IMR-90 (cell line): Measurements from ENCODE around the gene SSU72. TPM values are rescaled to one million over a fixed set of nuclear protein-coding genes. Genes with fewer than 3 reads are reported as not detected.

Source experiments
- ATAC-seq: fragments of 200-7000 bp; cut with Tn5 transposase; 2 replicates; pipeline ENCODE4 v1.9.1; 2020; ENCODE audit warnings: low read depth, mild to moderate bottlenecking, moderate library complexity
- BruUV-seq: library from RNA; stranded (reverse); fragments of 400-500 nt; replicated peaks from 2 replicates; lab custom pipeline; 2021; lab: Mats Ljungman, UMichigan
- CTCF ChIA-PET: fragments of 300-600 bp; formaldehyde crosslinking; extraction: SDS; loops from one replicate; lab custom pipeline; 2021; ENCODE audit warnings: antibody characterized with exemption; lab: Yijun Ruan, JAX
- POLR2A ChIA-PET: fragments of 300-600 bp; sonication (Branson Sonifier 250); formaldehyde crosslinking; loops from one replicate; lab custom pipeline; 2022; ENCODE audit warnings: antibody characterized with exemption; ENCODE audit not compliant: unreplicated experiment; lab: Charles Lee
- DNase-seq: peaks from one replicate; pipeline ENCODE4 v3.0.0; 2013
- H2AFZ ChIP-seq: replicated peaks from 2 replicates; pipeline ENCODE3; 2013; ENCODE audit warnings: low read length, mild to moderate bottlenecking; ENCODE audit not compliant: poor library complexity
- H2AK5ac ChIP-seq: 2 replicates; pipeline ENCODE4 v1.6.1; 2013; ENCODE audit warnings: low read depth, low read length, inconsistent platforms
- H2AK9ac ChIP-seq: replicated peaks from 2 replicates; pipeline ENCODE3; 2013; ENCODE audit warnings: mild to moderate bottlenecking, low read depth, low read length, moderate library complexity; ENCODE audit not compliant: poor library complexity
- H2BK120ac ChIP-seq: 2 replicates; pipeline ENCODE4 v1.6.1; 2013; ENCODE audit warnings: low read depth, low read length, inconsistent platforms
- H2BK15ac ChIP-seq: 3 replicates; pipeline ENCODE4 v1.6.1; 2013; ENCODE audit warnings: low read depth, low read length, inconsistent platforms
- H2BK20ac ChIP-seq: 2 replicates; pipeline ENCODE4 v1.6.1; 2013; ENCODE audit warnings: low read depth, mild to moderate bottlenecking, inconsistent platforms, low read length, moderate library complexity
- H2BK5ac ChIP-seq: 2 replicates; pipeline ENCODE4 v1.6.1; 2013; ENCODE audit warnings: mild to moderate bottlenecking, low read depth, low read length, inconsistent platforms; ENCODE audit not compliant: poor library complexity, severe bottlenecking
- H3K14ac ChIP-seq: replicated peaks from 2 replicates; pipeline ENCODE4 v1.6.1; 2013; ENCODE audit warnings: low read depth, low read length, inconsistent platforms
- H3K18ac ChIP-seq: 2 replicates; pipeline ENCODE4 v1.6.1; 2013; ENCODE audit warnings: low read depth, low read length, control low read depth
- H3K23ac ChIP-seq: 2 replicates; pipeline ENCODE4 v1.6.1; 2013; ENCODE audit warnings: low read depth, low read length, inconsistent platforms
- H3K27ac ChIP-seq: 2 replicates; pipeline ENCODE4 v1.5.1; 2013; ENCODE audit warnings: mild to moderate bottlenecking, control low read depth, low read length; ENCODE audit not compliant: insufficient read depth
- H3K27me3 ChIP-seq: 2 replicates; pipeline ENCODE4 v1.6.1; 2013; ENCODE audit warnings: low read length; ENCODE audit not compliant: control insufficient read depth, insufficient read depth
- H3K36me3 ChIP-seq: 2 replicates; pipeline ENCODE4 v1.6.1; 2013; ENCODE audit warnings: low read length, mixed read lengths; ENCODE audit not compliant: control insufficient read depth, insufficient read depth
- H3K4ac ChIP-seq: 2 replicates; pipeline ENCODE4 v1.6.1; 2013; ENCODE audit warnings: low read depth, low read length, inconsistent platforms
- H3K4me1 ChIP-seq: 2 replicates; pipeline ENCODE4 v1.6.1; 2013; ENCODE audit warnings: low read length, mixed read lengths; ENCODE audit not compliant: control insufficient read depth, insufficient read depth
- H3K4me2 ChIP-seq: 2 replicates; pipeline ENCODE4 v1.6.1; 2013; ENCODE audit warnings: low read depth, mild to moderate bottlenecking, control low read depth, low read length, moderate library complexity
- H3K4me3 ChIP-seq: 2 replicates; pipeline ENCODE4 v1.5.1; 2013; ENCODE audit warnings: low read depth, mild to moderate bottlenecking, control low read depth, low read length, moderate library complexity; ENCODE audit not compliant: insufficient read depth
- H3K56ac ChIP-seq: 2 replicates; pipeline ENCODE4 v1.6.1; 2013; ENCODE audit warnings: low read length, inconsistent platforms; ENCODE audit not compliant: insufficient read depth; ENCODE audit errors: extremely low read depth
- H3K79me1 ChIP-seq, 2 experiments: 2 replicates each; pipeline ENCODE4 v1.6.1; 2013; ENCODE audit warnings: low read length in 2 of 2, inconsistent platforms in 1 of 2, low read depth in 1 of 2
- H3K9ac ChIP-seq: 2 replicates; pipeline ENCODE4 v1.6.1; 2013; ENCODE audit warnings: low read depth, low read length, control low read depth
- H3K9me1 ChIP-seq: 2 replicates; pipeline ENCODE4 v1.6.1; 2013; ENCODE audit warnings: low read length, inconsistent platforms; ENCODE audit not compliant: insufficient read depth
- H3K9me3 ChIP-seq: 2 replicates; pipeline ENCODE4 v1.6.1; 2013; ENCODE audit warnings: low read length; ENCODE audit not compliant: control insufficient read depth, insufficient read depth
- H4K20me1 ChIP-seq: 2 replicates; pipeline ENCODE4 v1.6.1; 2013; ENCODE audit warnings: low read length, inconsistent platforms; ENCODE audit not compliant: insufficient read depth
- H4K5ac ChIP-seq: 2 replicates; pipeline ENCODE4 v1.6.1; 2013; ENCODE audit warnings: mild to moderate bottlenecking, low read depth, low read length, control low read depth
- H4K8ac ChIP-seq, 2 experiments: 2 replicates each; pipeline ENCODE4 v1.6.1; 2013; ENCODE audit warnings: low read depth in 2 of 2, low read length in 2 of 2, control low read depth in 1 of 2, inconsistent platforms in 1 of 2
- H4K91ac ChIP-seq: 2 replicates; pipeline ENCODE4 v1.6.1; 2013; ENCODE audit warnings: low read depth, low read length, inconsistent platforms; ENCODE audit not compliant: insufficient read depth
- CEBPB ChIP-seq: IDR thresholded peaks from 2 replicates; pipeline ENCODE4 v1.6.1; 2012; ENCODE audit warnings: low read depth, low read length, improper control_type of control experiment
- CHD1 ChIP-seq: IDR thresholded peaks from 2 replicates; pipeline ENCODE4 v1.6.1; 2012; ENCODE audit warnings: low read depth, low read length, improper control_type of control experiment
- FOS ChIP-seq: fragments of 150-350 bp; IDR thresholded peaks from 2 replicates; pipeline ENCODE4 v1.6.1; 2016; ENCODE audit warnings: low read depth, low read length
- MAFK ChIP-seq: IDR thresholded peaks from 2 replicates; pipeline ENCODE4 v1.6.1; 2012; ENCODE audit warnings: low read depth, low read length, improper control_type of control experiment
- MAZ ChIP-seq: IDR thresholded peaks from 2 replicates; pipeline ENCODE4 v1.6.1; 2012; ENCODE audit warnings: low read depth, mild to moderate bottlenecking, low read length, improper control_type of control experiment, moderate library complexity, borderline replicate concordance
- POLR2A ChIP-seq: IDR thresholded peaks from 2 replicates; pipeline ENCODE4 v1.6.1; 2012; ENCODE audit warnings: mild to moderate bottlenecking, low read depth, low read length
- RAD21 ChIP-seq: IDR thresholded peaks from 2 replicates; pipeline ENCODE4 v1.6.1; 2012; ENCODE audit warnings: low read length, improper control_type of control experiment
- SMC3 ChIP-seq: fragments of 150-350 bp; IDR thresholded peaks from 2 replicates; pipeline ENCODE4 v1.6.1; 2016; ENCODE audit warnings: low read depth, mild to moderate bottlenecking, antibody characterized with exemption, low read length, moderate library complexity
- WGBS, 2 experiments: methylation state at CpG; one replicate each; pipeline versions ENCODE4 v1.1.5 to v1.1.7; 2013; ENCODE audit warnings: missing lambda C conversion rate in 2 of 2; ENCODE audit not compliant: insufficient read length in 1 of 2; ENCODE audit errors: extremely low coverage in 2 of 2; 5-methylcytosine and 5-hydroxymethylcytosine counted together
- dilution Hi-C: fragments of 300-500 bp; cut with HindIII; formaldehyde crosslinking; loops from one replicate; pipeline ENCODE4 v1.14.3; 2018; ENCODE audit warnings: low sequenced_read_pairs; ENCODE audit not compliant: unreplicated experiment
- in situ Hi-C: fragments of 300-500 bp; cut with MboI; formaldehyde crosslinking; loops from 3 replicates; pipeline ENCODE4 v1.14.3; 2019; ENCODE audit warnings: low sequenced_read_pairs, inconsistent platforms, mixed read lengths
- intact Hi-C: fragments of 100-400 bp; cut with micrococcal nuclease; formaldehyde crosslinking; loops from 2 replicates; pipeline ENCODE4 v1.10.0; 2022
- polyA plus RNA-seq, 3 experiments: library from polyadenylated mRNA; depleted of rRNA; stranded (reverse); fragments of >200 nt; gene quantifications; 2 replicates each; pipeline ENCODE4 v1.2.3, GENCODE V29; 2012; ENCODE audit warnings: low replicate concordance in 1 of 3
- total RNA-seq: library from RNA; depleted of rRNA; stranded (reverse); fragments of >200 nt; gene quantifications from 2 replicates; pipeline ENCODE4 v1.2.3, GENCODE V29; 2012

SSU72 gene
- total and polyA plus RNA-seq, 2 of the 4 experiments (the other 2 are of a cell fraction): 33.7 to 88.4 TPM

- Histone ChIP-seq H2BK15ac (no peak overlapping the region), H3K4me2 (no peak overlapping the region), H3K36me3 (peaks cover 42% of the 10 kb centered on the region), H3K56ac (no peak overlapping the region), H4K8ac (no peak overlapping the region), H3K9ac (no peak overlapping the region), H2AK5ac (no peak overlapping the region), H3K9me3 (no peaks in the 10 kb centered on the region), H4K5ac (no peak overlapping the region), H2BK120ac (no peak overlapping the region), H3K4ac (no peak overlapping the region), H4K91ac (no peak overlapping the region), H3K27ac (peak overlapping the region; percentile 9; the same call in 1 of the 2 replicates), H4K20me1 (peaks cover 87% of the 10 kb centered on the region), H3K4me3 (no peak overlapping the region), H2BK5ac (no peak overlapping the region), H3K18ac (no peak overlapping the region), H3K27me3 (no peaks in the 10 kb centered on the region), H3K79me1 (peaks cover 13 to 46% of the 10 kb centered on the region in 2 experiments), H2AFZ (no peak overlapping the region), H2AK9ac (no peak overlapping the region), H3K23ac (no peak overlapping the region), H3K4me1 (peaks cover 2% of the 10 kb centered on the region; the same call in 1 of the 2 replicates), H3K9me1 (peaks cover 19% of the 10 kb centered on the region), H3K14ac (no peak overlapping the region), H2BK20ac (no peak overlapping the region)
- ATAC-seq: no peak
- intact Hi-C loops: no loop called here
- POLR2A ChIA-PET: no interaction called here
- in situ Hi-C loops: no loop called here
- CTCF ChIA-PET: no interaction called here
- no peak for TF ChIP-seq SMC3
- no peak for TF ChIP-seq POLR2A
- TF ChIP-seq MAZ: no peak
- no peak for TF ChIP-seq CHD1
- no peak for TF ChIP-seq MAFK
- TF ChIP-seq CEBPB: no peak
- TF ChIP-seq RAD21: no peak
- TF ChIP-seq FOS: no peak
- 91% methylated on average over 4 of the region's 10 CpGs; no CpG with 5 or more reads in 1 of the 2 experiments for WGBS, 2 experiments
- dilution Hi-C loops: no loop called here
- DNase-seq: no peak
- BruUV-seq: no TSS peak
Measured at GRCh38 chr1:1567891-1568291, 6.8 kb downstream of the SSU72 start.
